Common myeloid progenitor, CD34-positive (primary cell): ENCODE results near the gene BDKRB2.

ENCODE experiments used
- CTCF ChIA-PET: fragments of 350-600 bp; sonication (Branson Sonifier 250); formaldehyde crosslinking; loops from one replicate; lab custom pipeline; 2021; ENCODE audit warnings: antibody characterized with exemption; lab: Charles Lee
- POLR2A ChIA-PET: fragments of 350-600 bp; sonication (Branson Sonifier 250); formaldehyde crosslinking; loops from one replicate; lab custom pipeline; 2021; ENCODE audit warnings: antibody characterized with exemption; lab: Charles Lee
- DNase-seq, 3 donors: peaks; one replicate each; pipeline versions ENCODE4 v3.0.0 to v3.0.0-alpha.2; 2013
- H3K27ac ChIP-seq, 2 experiments: 1 replicate in 1 of 2; 2 replicates in 1 of 2; pipeline ENCODE4 v1.7.0; 2013; ENCODE audit warnings: inconsistent platforms in 2 of 2, low read length in 2 of 2, mild to moderate bottlenecking in 2 of 2, low read depth in 1 of 2, moderate library complexity in 1 of 2; ENCODE audit not compliant: severe bottlenecking in 2 of 2, insufficient read depth in 1 of 2, poor library complexity in 1 of 2
- H3K27me3 ChIP-seq, 5 experiments: replicated peaks in 2 of 5; 1 replicate in 3 of 5; 2 replicates in 2 of 5; pipeline versions ENCODE4 v1.6.1 to v1.7.0; 2013; ENCODE audit warnings: low read length in 4 of 5, mild to moderate bottlenecking in 2 of 5, moderate library complexity in 2 of 5, inconsistent platforms in 1 of 5; ENCODE audit not compliant: insufficient read depth in 5 of 5, control insufficient read depth in 4 of 5
- H3K36me3 ChIP-seq, 4 experiments: 1 replicate in 2 of 4; 2 replicates in 2 of 4; pipeline versions ENCODE4 v1.6.1 to v1.7.0; 2013; ENCODE audit warnings: low read length in 3 of 4, control low read depth in 1 of 4, mild to moderate bottlenecking in 1 of 4; ENCODE audit not compliant: control insufficient read depth in 4 of 4, insufficient read depth in 4 of 4
- H3K4me1 ChIP-seq, 4 experiments: 1 replicate in 3 of 4; 2 replicates in 1 of 4; pipeline versions ENCODE4 v1.6.1 to v1.7.1; 2013; ENCODE audit warnings: low read length in 3 of 4, mild to moderate bottlenecking in 3 of 4, control low read depth in 1 of 4, inconsistent platforms in 1 of 4, moderate library complexity in 1 of 4; ENCODE audit not compliant: control insufficient read depth in 4 of 4, insufficient read depth in 4 of 4; ENCODE audit errors: control extremely low read depth in 1 of 4
- H3K4me3 ChIP-seq, 7 experiments: 1 replicate in 4 of 7; 2 replicates in 3 of 7; pipeline versions ENCODE4 v1.5.1 to v1.7.0; 2013; ENCODE audit warnings: mild to moderate bottlenecking in 7 of 7, low read length in 6 of 7, moderate library complexity in 6 of 7, inconsistent platforms in 2 of 7, low read depth in 2 of 7, control low read depth in 1 of 7; ENCODE audit not compliant: insufficient read depth in 4 of 7, control insufficient read depth in 1 of 7; ENCODE audit errors: extremely low read depth in 1 of 7
- H3K9me3 ChIP-seq, 5 experiments: 1 replicate in 4 of 5; 2 replicates in 1 of 5; pipeline versions ENCODE4 v1.6.1 to v1.7.1; 2013; ENCODE audit warnings: low read length in 4 of 5, mild to moderate bottlenecking in 2 of 5, inconsistent platforms in 1 of 5, low read depth in 1 of 5, moderate library complexity in 1 of 5; ENCODE audit not compliant: control insufficient read depth in 4 of 5, insufficient read depth in 2 of 5; ENCODE audit errors: control extremely low read depth in 1 of 5
- WGBS: methylation state at CpG from one replicate; pipeline ENCODE4 v1.1.5; 2013; ENCODE audit not compliant: insufficient coverage; 5-methylcytosine and 5-hydroxymethylcytosine counted together

Gene BDKRB2

GRCh38 chr14:96187216-96188031, 17.2 kb upstream of the BDKRB2 start:
- ChIA-PET POLR2A (no interaction called here), CTCF (interaction anchor here (1.0 kb wide), 1 partner anchor 31 kb away, joined by 3 read pairs; no protein-coding TSS in a partner anchor)
- Histone ChIP-seq H3K27ac (no peak overlapping the region), H3K36me3 (no peaks in the 10 kb centered on the region), H3K27me3 (peaks cover 0 to 34% (median 0%) of the 10 kb centered on the region in 5 experiments), H3K4me1 (no peaks in the 10 kb centered on the region), H3K4me3 (no peak overlapping the region), H3K9me3 (no peaks in the 10 kb centered on the region)
- WGBS: 64% methylated on average over 9 of the region's 9 CpGs
- DNase-seq: no peak

GRCh38 chr14:96189281-96189711, 15.3 kb upstream of the BDKRB2 start:
- H3K27me3 ChIP-seq: peaks cover 0 to 49% (median 0%) of the 10 kb centered on the region in 5 experiments
- CTCF ChIA-PET: interaction anchor here (1.0 kb wide), 1 partner anchor 91 kb away, joined by 3 read pairs; no protein-coding TSS in a partner anchor
- H3K4me3 ChIP-seq: no peak overlapping the region
- no peaks in the 10 kb centered on the region for H3K9me3 ChIP-seq
- no peak for DNase-seq
- 23% methylated on average over 10 of the region's 11 CpGs for WGBS
- POLR2A ChIA-PET: no interaction called here
- no peaks in the 10 kb centered on the region for H3K36me3 ChIP-seq
- no peaks in the 10 kb centered on the region for H3K4me1 ChIP-seq
- no peak overlapping the region for H3K27ac ChIP-seq

- no peak overlapping the region for H3K4me3 ChIP-seq
- no peak for DNase-seq
- POLR2A ChIA-PET: no interaction called here
- no peaks in the 10 kb centered on the region for H3K36me3 ChIP-seq
- CTCF ChIA-PET: no interaction called here
- H3K27me3 ChIP-seq: peaks cover 0 to 50% (median 0%) of the 10 kb centered on the region in 5 experiments
- WGBS: 80% methylated on average over 1 of the region's 2 CpGs
- H3K9me3 ChIP-seq: peaks cover 0 to 2% (median 0%) of the 10 kb centered on the region in 5 experiments
- H3K4me1 ChIP-seq: no peaks in the 10 kb centered on the region
- no peak overlapping the region for H3K27ac ChIP-seq
Measured at GRCh38 chr14:96191353-96191752, 13.3 kb upstream of the BDKRB2 start.

GRCh38 chr14:96191841-96192462, 12.7 kb upstream of the BDKRB2 start:
- CTCF ChIA-PET: no interaction called here

GRCh38 chr14:96192975-96193805, 11.4 kb upstream of the BDKRB2 start:
- no peak for DNase-seq
- ChIA-PET CTCF (no interaction called here), POLR2A (no interaction called here)
- peaks cover 0 to 58% (median 1%) of the 10 kb centered on the region in 5 experiments for H3K27me3 ChIP-seq
- H3K4me3 ChIP-seq: no peak overlapping the region
- no peak overlapping the region for H3K27ac ChIP-seq
- H3K4me1 ChIP-seq: no peaks in the 10 kb centered on the region
- H3K36me3 ChIP-seq: no peaks in the 10 kb centered on the region
- peaks cover 0 to 4% (median 0%) of the 10 kb centered on the region in 5 experiments for H3K9me3 ChIP-seq
- WGBS: 69% methylated on average over 18 of the region's 22 CpGs

More at GRCh38 chr14:96191841-96192462, 12.7 kb upstream of the BDKRB2 start:
- 68% methylated on average over 2 of the region's 3 CpGs for WGBS
- H3K27ac ChIP-seq: no peak overlapping the region
- no peaks in the 10 kb centered on the region for H3K36me3 ChIP-seq
- POLR2A ChIA-PET: no interaction called here
- no peak overlapping the region for H3K4me3 ChIP-seq
- DNase-seq: no peak
- H3K4me1 ChIP-seq: no peaks in the 10 kb centered on the region
- H3K27me3 ChIP-seq: peaks cover 0 to 50% (median 0%) of the 10 kb centered on the region in 5 experiments
- H3K9me3 ChIP-seq: peaks cover 0 to 4% (median 0%) of the 10 kb centered on the region in 5 experiments

- Histone ChIP-seq H3K9me3 (peaks cover 0 to 4% (median 0%) of the 10 kb centered on the region in 5 experiments), H3K27me3 (peaks cover 0 to 50% (median 2%) of the 10 kb centered on the region in 5 experiments), H3K4me1 (peaks cover 0 to 1% (median 0%) of the 10 kb centered on the region in 4 experiments), H3K36me3 (no peaks in the 10 kb centered on the region), H3K27ac (no peak overlapping the region), H3K4me3 (no peak overlapping the region)
- DNase-seq: no peak
- ChIA-PET CTCF (no interaction called here), POLR2A (no interaction called here)
- WGBS: 85% methylated on average over 6 of the region's 10 CpGs
Measured at GRCh38 chr14:96194262-96194656, 10.4 kb upstream of the BDKRB2 start.
